GM12874 (cell line): Measurements from ENCODE around the gene JHY.

Source experiments
- CTCF ChIP-seq: IDR thresholded peaks from 2 replicates; pipeline ENCODE4 v1.5.1; 2011; ENCODE audit warnings: low read depth, mild to moderate bottlenecking, control low read depth, low read length, moderate library complexity; ENCODE audit not compliant: insufficient read depth

Gene JHY

GRCh38 chr11:122895563-122895962, 13.0 kb downstream of the JHY start:
- no peak for TF ChIP-seq CTCF

GRCh38 chr11:122897606-122898210, 15.1 kb downstream of the JHY start:
- no peak for TF ChIP-seq CTCF

GRCh38 chr11:122898799-122899198, 16.2 kb downstream of the JHY start:
- no peak for TF ChIP-seq CTCF

- no peak for TF ChIP-seq CTCF
These were observed 18.1 kb downstream of the JHY start for GRCh38 chr11:122900587-122901202.

GRCh38 chr11:122902951-122903350, 20.4 kb downstream of the JHY start:
- TF ChIP-seq CTCF: no peak

- no peak for TF ChIP-seq CTCF
These were observed 28.2 kb downstream of the JHY start for GRCh38 chr11:122910775-122911174.

GRCh38 chr11:122917311-122917710, 34.8 kb downstream of the JHY start:
- TF ChIP-seq CTCF: no peak

- TF ChIP-seq CTCF: no peak
These were observed 36.2 kb downstream of the JHY start for GRCh38 chr11:122918734-122919133.
